ENCODE data around the gene DDAH2.

Gene DDAH2

GRCh38 chr6:31730631-31731086, 1.6 kb upstream of the DDAH2 start:
- DNase-seq (ENCODE audit: low spot score) = no peak

- peak; percentile 94 for DNase-seq (ENCODE audit: low spot score)
Observed at GRCh38 chr6:31729979-31730630, 1.0 kb upstream of the DDAH2 start.

DNA sequence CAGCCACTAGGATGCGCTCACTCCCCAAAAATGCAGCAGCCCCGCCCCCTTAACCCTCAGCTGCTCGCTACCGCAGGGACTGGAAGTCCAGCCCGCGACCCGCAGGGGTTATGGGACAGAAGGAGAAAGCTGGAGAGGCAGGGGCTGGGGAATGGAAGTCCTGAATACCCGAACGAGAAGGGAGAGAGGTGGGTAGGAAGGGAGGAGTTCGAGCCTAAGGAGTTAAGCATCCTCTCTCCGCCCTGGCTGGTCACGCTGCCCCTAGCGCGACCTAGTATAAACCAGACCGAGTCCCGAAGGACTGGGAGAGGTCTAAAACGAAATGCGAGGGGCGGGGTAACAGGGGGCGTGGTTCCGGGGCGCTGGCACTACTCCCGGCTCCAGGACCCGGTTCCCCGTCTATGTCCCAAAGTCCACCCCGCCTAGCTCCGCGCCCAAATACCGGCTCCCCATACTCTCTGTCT, 448 bp upstream of the DDAH2 start:
- DNase-seq (ENCODE audit: low spot score) = peak; percentile 95

GRCh38 chr6:31727717-31728671, 1.1 kb downstream of the DDAH2 start:
- no peak for DNase-seq (ENCODE audit: low spot score)

DNA sequence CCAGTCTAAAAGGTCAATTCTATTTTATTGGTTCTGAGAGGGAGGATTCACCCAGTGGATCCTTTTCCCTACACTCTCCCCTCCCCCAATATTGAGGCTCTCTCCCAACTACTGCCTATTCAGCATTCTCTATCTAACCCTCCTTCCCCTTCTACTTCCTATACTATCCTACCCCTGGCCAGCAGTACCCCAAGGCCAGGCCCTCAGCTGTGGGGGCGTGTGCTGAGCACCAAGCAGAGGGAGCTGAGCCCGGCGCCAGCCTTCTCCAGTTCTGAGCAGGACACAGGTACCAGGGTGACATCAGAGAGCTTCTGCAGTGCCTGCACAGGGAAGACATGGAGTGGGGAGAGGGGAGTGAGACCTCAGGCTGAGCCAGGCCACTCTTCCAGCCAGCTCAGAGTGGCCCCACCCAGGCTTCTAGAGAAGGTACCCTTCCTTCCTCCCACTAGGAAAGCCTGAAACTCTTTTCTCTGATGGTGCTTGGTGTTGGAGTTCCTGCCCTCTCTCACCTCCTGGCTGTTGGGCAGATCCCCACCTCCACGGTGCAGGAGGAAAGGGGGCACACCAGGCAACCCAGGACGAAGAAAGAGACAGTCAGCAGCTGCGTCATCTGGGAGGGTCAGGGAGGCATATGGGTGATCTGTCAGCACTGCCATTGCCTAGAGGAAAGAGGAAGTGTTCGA, 1.9 kb downstream of the DDAH2 start:
- no peak for DNase-seq (ENCODE audit: low spot score)

GRCh38 chr6:31725502-31726350, 3.4 kb downstream of the DDAH2 start:
- DNase-seq (ENCODE audit: low spot score) = no peak

GRCh38 chr6:31723980-31724691, 5.0 kb downstream of the DDAH2 start:
- DNase-seq (ENCODE audit: low spot score) = no peak

- DNase-seq (ENCODE audit: low spot score) = no peak
Observed at GRCh38 chr6:31723245-31723979, 5.7 kb downstream of the DDAH2 start, which contains the start of gene MPIG6B. MPIG6B (plus strand) TSS chr6:31723373; CDS start chr6:31723384, 11 bp downstream.

- DNase-seq (ENCODE audit: low spot score) = no peak
Observed at GRCh38 chr6:31722173-31722572, 6.9 kb downstream of the DDAH2 start.

DNA sequence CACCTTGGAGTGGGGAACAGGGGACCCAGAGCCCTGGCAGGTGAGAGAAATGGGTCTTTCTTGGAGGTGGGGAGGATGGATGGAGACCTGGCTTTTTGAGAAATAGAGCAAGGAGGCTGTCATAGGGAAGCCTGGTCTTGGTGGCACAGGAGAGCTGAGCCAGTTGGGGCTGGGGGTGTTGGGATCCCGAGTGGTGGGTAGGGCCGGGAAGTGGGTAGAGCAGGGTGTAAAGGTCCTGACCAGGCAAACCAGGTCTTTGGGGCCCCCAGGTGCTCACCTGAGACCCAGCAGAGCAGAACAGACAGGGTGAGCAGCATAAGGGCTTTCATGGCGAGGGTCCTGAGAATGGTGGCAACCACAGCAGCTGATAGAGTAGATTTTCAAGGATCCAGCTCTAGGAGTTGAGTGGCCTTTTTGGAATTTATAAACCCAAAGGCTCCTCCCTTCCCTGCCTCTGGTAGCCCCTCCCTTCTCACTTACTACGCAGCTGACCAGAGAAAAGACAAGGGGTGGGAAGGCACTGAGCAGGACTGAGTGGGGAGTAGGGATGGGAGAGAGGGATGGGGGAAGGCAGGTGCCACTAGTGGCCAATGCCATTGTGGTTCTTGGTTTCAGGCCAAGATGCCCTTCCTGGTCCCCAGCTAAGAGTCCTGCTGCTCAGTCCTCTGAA, 7.6 kb downstream of the DDAH2 start, which contains the start of gene LY6G6C:
LY6G6C (minus strand) TSS at position 396 of the 670 bp plus-strand sequence; CDS start at position 329, 67 bp downstream.
- DNase-seq (ENCODE audit: low spot score) = no peak

- no peak for DNase-seq (ENCODE audit: low spot score)
Observed at GRCh38 chr6:31720196-31720770, 8.8 kb downstream of the DDAH2 start.

GRCh38 chr6:31719001-31719400, 10.1 kb downstream of the DDAH2 start:
- no peak for DNase-seq (ENCODE audit: low spot score)

DNA sequence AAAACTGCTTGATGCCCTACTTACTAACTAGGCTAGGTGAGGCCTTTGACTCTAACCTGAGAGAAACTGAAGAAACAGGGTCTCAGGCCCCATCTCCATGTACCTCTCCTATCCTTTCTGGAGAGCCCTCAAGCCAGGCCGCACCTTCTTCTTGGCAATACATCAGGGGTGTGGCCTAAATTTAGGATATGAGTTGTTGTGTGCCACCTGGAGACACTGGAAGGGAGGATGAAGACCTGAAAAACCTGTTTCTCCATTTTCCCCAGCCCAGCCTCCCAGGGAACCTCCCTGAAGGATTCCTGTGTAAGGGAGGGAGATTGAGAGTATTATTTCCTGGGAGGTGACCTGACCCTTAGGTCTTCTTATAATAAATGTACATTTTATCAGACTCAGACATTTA, 10.8 kb downstream of the DDAH2 start:
- no peak for DNase-seq (ENCODE audit: low spot score)

GRCh38 chr6:31717499-31718222, 11.4 kb downstream of the DDAH2 start:
- DNase-seq (ENCODE audit: low spot score) = no peak

DNA sequence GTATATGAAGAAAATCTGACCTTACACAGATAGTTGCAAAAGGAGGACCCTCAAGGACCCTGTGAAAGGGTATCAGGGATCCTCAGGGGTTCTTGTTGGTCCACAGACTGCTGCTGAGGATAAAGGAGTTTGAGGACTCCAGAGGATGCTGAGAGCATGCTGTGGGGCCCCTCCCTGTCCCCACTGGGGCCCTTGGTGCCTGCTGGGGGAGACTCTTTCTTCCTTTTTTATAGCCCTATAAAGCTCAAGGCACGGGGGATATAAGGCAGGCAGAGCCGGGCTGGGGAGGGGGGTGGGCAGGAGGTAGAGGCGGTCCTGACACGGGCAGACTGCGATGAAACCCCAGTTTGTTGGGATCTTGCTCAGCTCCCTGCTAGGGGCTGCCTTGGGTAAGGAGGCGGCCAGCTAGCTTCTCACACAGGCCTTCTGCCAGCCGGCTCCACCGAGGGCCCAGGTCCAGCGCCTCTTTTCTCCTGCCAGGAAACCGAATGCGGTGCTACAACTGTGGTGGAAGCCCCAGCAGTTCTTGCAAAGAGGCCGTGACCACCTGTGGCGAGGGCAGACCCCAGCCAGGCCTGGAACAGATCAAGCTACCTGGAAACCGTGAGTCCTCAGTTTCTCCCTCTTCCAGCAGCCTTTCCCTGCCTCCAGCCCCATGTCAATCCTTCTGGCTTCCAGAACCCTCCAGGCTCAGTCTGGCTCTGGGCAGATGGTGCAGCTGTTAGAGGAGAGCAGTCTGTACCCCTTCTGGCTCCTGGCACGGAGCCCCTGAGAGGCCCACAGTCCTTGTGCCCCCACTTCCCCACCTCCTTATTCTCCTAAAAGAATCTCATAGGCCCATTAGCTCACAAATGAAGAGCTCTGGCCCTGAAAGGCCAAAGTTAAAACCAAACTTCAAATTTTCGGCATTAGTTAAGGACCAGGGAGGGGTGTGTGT, 13.8 kb downstream of the DDAH2 start, which contains the start of gene LY6G6D:
LY6G6D (plus strand) TSS at position 327 of the 937 bp plus-strand sequence; CDS start at position 335, 8 bp downstream.
- DNase-seq (ENCODE audit: low spot score) = no peak

- DNase-seq (ENCODE audit: low spot score) = no peak
Observed at GRCh38 chr6:31713991-31714684, 15.0 kb downstream of the DDAH2 start.
